IMR-90 (cell line): Measurements from ENCODE around the gene ZDHHC11B. TPM values are rescaled to one million over a fixed set of nuclear protein-coding genes. Genes with fewer than 3 reads are reported as not detected.

Experiments used
- ATAC-seq: fragments of 200-7000 bp; cut with Tn5 transposase; 2 replicates; pipeline ENCODE4 v1.9.1; 2020; ENCODE audit warnings: low read depth, mild to moderate bottlenecking, moderate library complexity
- BruUV-seq: library from RNA; stranded (reverse); fragments of 400-500 nt; replicated peaks from 2 replicates; lab custom pipeline; 2021; lab: Mats Ljungman, UMichigan
- CTCF ChIA-PET: fragments of 300-600 bp; formaldehyde crosslinking; extraction: SDS; loops from one replicate; lab custom pipeline; 2021; ENCODE audit warnings: antibody characterized with exemption; lab: Yijun Ruan, JAX
- POLR2A ChIA-PET: fragments of 300-600 bp; sonication (Branson Sonifier 250); formaldehyde crosslinking; loops from one replicate; lab custom pipeline; 2022; ENCODE audit warnings: antibody characterized with exemption; ENCODE audit not compliant: unreplicated experiment; lab: Charles Lee
- DNase-seq: peaks from one replicate; pipeline ENCODE4 v3.0.0; 2013
- H2AFZ ChIP-seq: replicated peaks from 2 replicates; pipeline ENCODE3; 2013; ENCODE audit warnings: low read length, mild to moderate bottlenecking; ENCODE audit not compliant: poor library complexity
- H2AK5ac ChIP-seq: 2 replicates; pipeline ENCODE4 v1.6.1; 2013; ENCODE audit warnings: low read depth, low read length, inconsistent platforms
- H2AK9ac ChIP-seq: replicated peaks from 2 replicates; pipeline ENCODE3; 2013; ENCODE audit warnings: mild to moderate bottlenecking, low read depth, low read length, moderate library complexity; ENCODE audit not compliant: poor library complexity
- H2BK120ac ChIP-seq: 2 replicates; pipeline ENCODE4 v1.6.1; 2013; ENCODE audit warnings: low read depth, low read length, inconsistent platforms
- H2BK15ac ChIP-seq: 3 replicates; pipeline ENCODE4 v1.6.1; 2013; ENCODE audit warnings: low read depth, low read length, inconsistent platforms
- H2BK20ac ChIP-seq: 2 replicates; pipeline ENCODE4 v1.6.1; 2013; ENCODE audit warnings: low read depth, mild to moderate bottlenecking, inconsistent platforms, low read length, moderate library complexity
- H2BK5ac ChIP-seq: 2 replicates; pipeline ENCODE4 v1.6.1; 2013; ENCODE audit warnings: mild to moderate bottlenecking, low read depth, low read length, inconsistent platforms; ENCODE audit not compliant: poor library complexity, severe bottlenecking
- H3K14ac ChIP-seq: replicated peaks from 2 replicates; pipeline ENCODE4 v1.6.1; 2013; ENCODE audit warnings: low read depth, low read length, inconsistent platforms
- H3K18ac ChIP-seq: 2 replicates; pipeline ENCODE4 v1.6.1; 2013; ENCODE audit warnings: low read depth, low read length, control low read depth
- H3K23ac ChIP-seq: 2 replicates; pipeline ENCODE4 v1.6.1; 2013; ENCODE audit warnings: low read depth, low read length, inconsistent platforms
- H3K27ac ChIP-seq: 2 replicates; pipeline ENCODE4 v1.5.1; 2013; ENCODE audit warnings: mild to moderate bottlenecking, control low read depth, low read length; ENCODE audit not compliant: insufficient read depth
- H3K27me3 ChIP-seq: 2 replicates; pipeline ENCODE4 v1.6.1; 2013; ENCODE audit warnings: low read length; ENCODE audit not compliant: control insufficient read depth, insufficient read depth
- H3K36me3 ChIP-seq: 2 replicates; pipeline ENCODE4 v1.6.1; 2013; ENCODE audit warnings: low read length, mixed read lengths; ENCODE audit not compliant: control insufficient read depth, insufficient read depth
- H3K4ac ChIP-seq: 2 replicates; pipeline ENCODE4 v1.6.1; 2013; ENCODE audit warnings: low read depth, low read length, inconsistent platforms
- H3K4me1 ChIP-seq: 2 replicates; pipeline ENCODE4 v1.6.1; 2013; ENCODE audit warnings: low read length, mixed read lengths; ENCODE audit not compliant: control insufficient read depth, insufficient read depth
- H3K4me2 ChIP-seq: 2 replicates; pipeline ENCODE4 v1.6.1; 2013; ENCODE audit warnings: low read depth, mild to moderate bottlenecking, control low read depth, low read length, moderate library complexity
- H3K4me3 ChIP-seq: 2 replicates; pipeline ENCODE4 v1.5.1; 2013; ENCODE audit warnings: low read depth, mild to moderate bottlenecking, control low read depth, low read length, moderate library complexity; ENCODE audit not compliant: insufficient read depth
- H3K56ac ChIP-seq: 2 replicates; pipeline ENCODE4 v1.6.1; 2013; ENCODE audit warnings: low read length, inconsistent platforms; ENCODE audit not compliant: insufficient read depth; ENCODE audit errors: extremely low read depth
- H3K79me1 ChIP-seq, 2 experiments: 2 replicates each; pipeline ENCODE4 v1.6.1; 2013; ENCODE audit warnings: low read length in 2 of 2, inconsistent platforms in 1 of 2, low read depth in 1 of 2
- H3K9ac ChIP-seq: 2 replicates; pipeline ENCODE4 v1.6.1; 2013; ENCODE audit warnings: low read depth, low read length, control low read depth
- H3K9me1 ChIP-seq: 2 replicates; pipeline ENCODE4 v1.6.1; 2013; ENCODE audit warnings: low read length, inconsistent platforms; ENCODE audit not compliant: insufficient read depth
- H3K9me3 ChIP-seq: 2 replicates; pipeline ENCODE4 v1.6.1; 2013; ENCODE audit warnings: low read length; ENCODE audit not compliant: control insufficient read depth, insufficient read depth
- H4K20me1 ChIP-seq: 2 replicates; pipeline ENCODE4 v1.6.1; 2013; ENCODE audit warnings: low read length, inconsistent platforms; ENCODE audit not compliant: insufficient read depth
- H4K5ac ChIP-seq: 2 replicates; pipeline ENCODE4 v1.6.1; 2013; ENCODE audit warnings: mild to moderate bottlenecking, low read depth, low read length, control low read depth
- H4K8ac ChIP-seq, 2 experiments: 2 replicates each; pipeline ENCODE4 v1.6.1; 2013; ENCODE audit warnings: low read depth in 2 of 2, low read length in 2 of 2, control low read depth in 1 of 2, inconsistent platforms in 1 of 2
- H4K91ac ChIP-seq: 2 replicates; pipeline ENCODE4 v1.6.1; 2013; ENCODE audit warnings: low read depth, low read length, inconsistent platforms; ENCODE audit not compliant: insufficient read depth
- CHD1 ChIP-seq: IDR thresholded peaks from 2 replicates; pipeline ENCODE4 v1.6.1; 2012; ENCODE audit warnings: low read depth, low read length, improper control_type of control experiment
- FOS ChIP-seq: fragments of 150-350 bp; IDR thresholded peaks from 2 replicates; pipeline ENCODE4 v1.6.1; 2016; ENCODE audit warnings: low read depth, low read length
- MAZ ChIP-seq: IDR thresholded peaks from 2 replicates; pipeline ENCODE4 v1.6.1; 2012; ENCODE audit warnings: low read depth, mild to moderate bottlenecking, low read length, improper control_type of control experiment, moderate library complexity, borderline replicate concordance
- POLR2A ChIP-seq: IDR thresholded peaks from 2 replicates; pipeline ENCODE4 v1.6.1; 2012; ENCODE audit warnings: mild to moderate bottlenecking, low read depth, low read length
- RCOR1 ChIP-seq: IDR thresholded peaks from 2 replicates; pipeline ENCODE4 v1.6.1; 2012; ENCODE audit warnings: mild to moderate bottlenecking, low read length, improper control_type of control experiment; ENCODE audit not compliant: insufficient replicate concordance
- SMC3 ChIP-seq: fragments of 150-350 bp; IDR thresholded peaks from 2 replicates; pipeline ENCODE4 v1.6.1; 2016; ENCODE audit warnings: low read depth, mild to moderate bottlenecking, antibody characterized with exemption, low read length, moderate library complexity
- USF2 ChIP-seq: fragments of 150-350 bp; IDR thresholded peaks from 2 replicates; pipeline ENCODE4 v1.6.1; 2017; ENCODE audit warnings: mild to moderate bottlenecking, antibody characterized with exemption, low read length, low read depth
- WGBS, 2 experiments: methylation state at CpG; one replicate each; pipeline versions ENCODE4 v1.1.5 to v1.1.7; 2013; ENCODE audit warnings: missing lambda C conversion rate in 2 of 2; ENCODE audit not compliant: insufficient read length in 1 of 2; ENCODE audit errors: extremely low coverage in 2 of 2; 5-methylcytosine and 5-hydroxymethylcytosine counted together
- dilution Hi-C: fragments of 300-500 bp; cut with HindIII; formaldehyde crosslinking; loops from one replicate; pipeline ENCODE4 v1.14.3; 2018; ENCODE audit warnings: low sequenced_read_pairs; ENCODE audit not compliant: unreplicated experiment
- in situ Hi-C: fragments of 300-500 bp; cut with MboI; formaldehyde crosslinking; loops from 3 replicates; pipeline ENCODE4 v1.14.3; 2019; ENCODE audit warnings: low sequenced_read_pairs, inconsistent platforms, mixed read lengths
- intact Hi-C: fragments of 100-400 bp; cut with micrococcal nuclease; formaldehyde crosslinking; loops from 2 replicates; pipeline ENCODE4 v1.10.0; 2022
- polyA plus RNA-seq, 3 experiments: library from polyadenylated mRNA; depleted of rRNA; stranded (reverse); fragments of >200 nt; gene quantifications; 2 replicates each; pipeline ENCODE4 v1.2.3, GENCODE V29; 2012; ENCODE audit warnings: low replicate concordance in 1 of 3
- total RNA-seq: library from RNA; depleted of rRNA; stranded (reverse); fragments of >200 nt; gene quantifications from 2 replicates; pipeline ENCODE4 v1.2.3, GENCODE V29; 2012
- TF ChIP-seq, protein P1 (sequence below): conservative IDR thresholded peaks from 2 replicates; pipeline ENCODE4 v1.5.1; 2012; ENCODE audit warnings: mild to moderate bottlenecking, low read depth, low read length, improper control_type of control experiment

The ZDHHC11B gene
- total and polyA plus RNA-seq, 2 of the 4 experiments (the other 2 are of a cell fraction) = 0.12 TPM; not detected in 1

DNA sequence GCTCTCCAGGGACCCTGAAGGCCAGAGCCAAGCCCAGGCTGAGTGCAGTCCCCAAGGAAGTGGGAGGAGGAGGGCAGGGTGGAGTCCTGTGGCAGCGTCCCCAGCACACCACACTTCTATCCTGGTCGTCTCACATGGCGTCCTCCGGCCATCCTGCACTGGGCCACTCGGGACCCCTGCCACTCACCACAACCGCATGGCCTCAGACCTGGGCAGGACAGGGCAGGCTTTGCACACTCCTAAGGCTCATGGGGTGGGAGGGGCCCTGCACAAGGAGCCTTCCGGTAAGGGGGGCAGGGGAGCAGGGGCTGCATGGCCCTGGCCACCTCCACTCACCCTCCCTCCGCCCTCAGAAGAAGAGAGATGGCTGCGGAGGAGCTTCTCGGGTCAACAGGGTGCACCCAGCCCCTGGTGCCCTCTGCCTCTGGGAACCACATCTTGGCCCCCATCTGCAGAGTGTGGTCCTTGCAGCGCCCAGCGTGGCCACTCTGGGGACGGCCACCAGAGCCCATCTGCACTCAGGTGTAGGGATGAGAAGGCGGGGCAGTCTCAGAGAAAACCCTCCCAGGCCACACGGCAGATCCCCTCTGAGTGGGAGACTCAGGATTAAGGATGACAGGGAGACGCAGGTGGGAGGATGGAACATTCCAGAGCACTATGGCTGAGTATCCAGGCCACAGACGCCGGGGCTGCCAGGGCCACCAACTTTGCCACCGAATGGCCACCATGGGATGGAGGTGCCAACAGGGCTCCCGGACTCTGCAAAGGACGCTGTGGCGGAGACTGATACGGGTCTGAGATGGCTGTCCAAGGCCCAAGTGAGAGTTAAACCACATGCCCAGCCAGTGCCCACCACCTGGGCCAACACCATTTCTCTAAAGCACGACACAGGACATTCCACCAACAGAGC, 99.0 kb downstream of the ZDHHC11B start:
- TF ChIP-seq, protein P1, sequence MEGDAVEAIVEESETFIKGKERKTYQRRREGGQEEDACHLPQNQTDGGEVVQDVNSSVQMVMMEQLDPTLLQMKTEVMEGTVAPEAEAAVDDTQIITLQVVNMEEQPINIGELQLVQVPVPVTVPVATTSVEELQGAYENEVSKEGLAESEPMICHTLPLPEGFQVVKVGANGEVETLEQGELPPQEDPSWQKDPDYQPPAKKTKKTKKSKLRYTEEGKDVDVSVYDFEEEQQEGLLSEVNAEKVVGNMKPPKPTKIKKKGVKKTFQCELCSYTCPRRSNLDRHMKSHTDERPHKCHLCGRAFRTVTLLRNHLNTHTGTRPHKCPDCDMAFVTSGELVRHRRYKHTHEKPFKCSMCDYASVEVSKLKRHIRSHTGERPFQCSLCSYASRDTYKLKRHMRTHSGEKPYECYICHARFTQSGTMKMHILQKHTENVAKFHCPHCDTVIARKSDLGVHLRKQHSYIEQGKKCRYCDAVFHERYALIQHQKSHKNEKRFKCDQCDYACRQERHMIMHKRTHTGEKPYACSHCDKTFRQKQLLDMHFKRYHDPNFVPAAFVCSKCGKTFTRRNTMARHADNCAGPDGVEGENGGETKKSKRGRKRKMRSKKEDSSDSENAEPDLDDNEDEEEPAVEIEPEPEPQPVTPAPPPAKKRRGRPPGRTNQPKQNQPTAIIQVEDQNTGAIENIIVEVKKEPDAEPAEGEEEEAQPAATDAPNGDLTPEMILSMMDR = no peak
- TF ChIP-seq FOS (no peak), SMC3 (no peak), RCOR1 (no peak), POLR2A (no peak), USF2 (no peak), MAZ (no peak), CHD1 (no peak)
- ATAC-seq (no peak), DNase-seq (no peak)
- Histone ChIP-seq H4K8ac (no peak overlapping the region), H3K27me3 (peaks cover 6% of the 10 kb centered on the region; the same call in 1 of the 2 replicates), H2AK5ac (no peak overlapping the region), H2BK120ac (no peak overlapping the region), H2AFZ (no peak overlapping the region), H3K36me3 (no peaks in the 10 kb centered on the region), H2BK20ac (no peak overlapping the region), H3K79me1 (no peaks in the 10 kb centered on the region), H3K14ac (no peak overlapping the region), H4K5ac (no peak overlapping the region), H2BK15ac (no peak overlapping the region), H2AK9ac (no peak overlapping the region), H3K9me3 (no peaks in the 10 kb centered on the region), H4K20me1 (no peaks in the 10 kb centered on the region), H2BK5ac (no peak overlapping the region), H3K4me3 (no peak overlapping the region), H3K9me1 (no peaks in the 10 kb centered on the region), H3K4me2 (no peak overlapping the region), H3K27ac (no peak overlapping the region), H3K4me1 (no peaks in the 10 kb centered on the region), H4K91ac (no peak overlapping the region), H3K18ac (no peak overlapping the region), H3K23ac (no peak overlapping the region), H3K9ac (no peak overlapping the region), H3K56ac (no peak overlapping the region), H3K4ac (no peak overlapping the region)
- intact Hi-C loops (no loop called here), dilution Hi-C loops (no loop called here), in situ Hi-C loops (loop anchor here (10.0 kb wide), 1 partner anchor 89 kb away; no protein-coding TSS in a partner anchor)
- ChIA-PET CTCF (no interaction called here), POLR2A (no interaction called here)
- WGBS, 2 experiments = no CpG with 5 or more reads among the region's 24 CpGs
- BruUV-seq = no TSS peak
